Measurements from ENCODE around the gene AFAP1. TPM values are rescaled to one million over a fixed set of nuclear protein-coding genes. Genes with fewer than 3 reads are reported as not detected.
A peak's percentile ranks its signal among the peaks of the same experiment; 100 is the strongest.

AFAP1 gene
- total and polyA plus RNA-seq, 2 of the 8 experiments (the other 6 are each of a cell fraction or from before 2014, with no cell fraction given) = 3.6 to 18.2 TPM

GRCh38 chr4:7719354-7720174 is 220.1 kb downstream of the AFAP1 start:
- Histone ChIP-seq H3K23me2 (ENCODE audit: low read depth, low read length) (peaks cover 15% of the 10 kb centered on the region), H3K4ac (replicated peaks; ENCODE audit: insufficient read length, low read depth, low read length) (no peak overlapping the region), H3K79me2 (ENCODE audit: control insufficient read depth in 1 of 2, insufficient read depth in 2 of 2, low read length in 2 of 2) (no peaks in the 10 kb centered on the region), H2BK120ac (replicated peaks; ENCODE audit: low read depth, low read length) (no peak overlapping the region), H2AK5ac (ENCODE audit: low read depth, low read length) (no peak overlapping the region), H4K5ac (ENCODE audit: insufficient read length, low read depth, low read length) (no peak overlapping the region), H3K36me3 (ENCODE audit: control insufficient read depth in 2 of 4, insufficient read depth in 4 of 4, low read length in 3 of 4) (no peaks in the 10 kb centered on the region), H2BK5ac (ENCODE audit: low read depth, low read length) (no peak overlapping the region), H2BK15ac (ENCODE audit: low read length) (peak overlapping the region; percentile 99; the same call in 1 of the 2 replicates), H3K79me1 (ENCODE audit: low read depth, low read length) (no peaks in the 10 kb centered on the region), H3K4me3 (ENCODE audit: extremely low read depth in 1 of 4, insufficient read depth in 2 of 4, low read depth in 3 of 4, low read length in 4 of 4) (peak overlapping the region in 1 of 4 experiments; percentile 17; a peak in 1 of 8 replicates), H3K27ac (ENCODE audit: low read depth, low read length) (no peak overlapping the region), H3K9me3 (ENCODE audit: insufficient read depth in 2 of 2, low read depth in 1 of 2, low read length in 1 of 2) (no peaks in the 10 kb centered on the region), H3K4me1 (replicated peaks in 1 of 4; ENCODE audit: control insufficient read depth in 3 of 4, insufficient read depth in 4 of 4, low read length in 3 of 4) (peaks cover 0 to 2% (median 0%) of the 10 kb centered on the region in 4 experiments; a peak in 2 of 7 replicates), H2AFZ (ENCODE audit: low read length) (no peak overlapping the region), H2BK20ac (ENCODE audit: low read length) (no peak overlapping the region), H3K27me3 (replicated peaks in 1 of 4; ENCODE audit: control insufficient read depth in 3 of 4, extremely low read depth in 1 of 4, insufficient read depth in 3 of 4, low read length in 3 of 4) (peaks cover 0 to 4% (median 2%) of the 10 kb centered on the region in 4 experiments; a peak in 3 of 7 replicates), H3K4me2 (ENCODE audit: insufficient read depth in 1 of 2, low read depth in 2 of 2, low read length in 2 of 2) (peak overlapping the region in 1 of 2 experiments; percentile 45; a peak in 1 of 4 replicates), H3K23ac (ENCODE audit: insufficient read length) (no peak overlapping the region), H2BK12ac (ENCODE audit: low read depth, low read length) (no peak overlapping the region), H4K20me1 (replicated peaks in 1 of 2; ENCODE audit: control insufficient read depth in 1 of 2, insufficient read depth in 2 of 2, low read length in 2 of 2) (peaks cover 0 to 7% of the 10 kb centered on the region in 2 experiments), H4K91ac (replicated peaks; ENCODE audit: insufficient read length, low read length) (no peak overlapping the region), H4K8ac (ENCODE audit: extremely low read depth, insufficient read depth, low read length) (0 out of 2 replicates have a peak overlapping the region, but pooled peaks have one; percentile 11), H3K9ac (replicated peaks in 1 of 4; ENCODE audit: extremely low read depth in 1 of 4, low read depth in 3 of 4, low read length in 3 of 4) (no peak overlapping the region), H3K14ac (ENCODE audit: insufficient read length) (no peak overlapping the region), H3K56ac (replicated peaks; ENCODE audit: insufficient read length, low read depth, low read length) (no peak overlapping the region), H3K18ac (ENCODE audit: extremely low read depth, low read length) (peak overlapping the region; percentile 32; the same call in 1 of the 2 replicates)
- FAIRE-seq (no peak), DNase-seq (ENCODE audit: low read depth in 1 of 2, low spot score in 2 of 2) (peak; percentile 25 to 96)
- POLR2A ChIA-PET (ENCODE audit: partially characterized antibody) = no interaction called here
- CTCF ChIA-PET (ENCODE audit: partially characterized antibody) = interaction anchor here (0.6 to 2.4 kb wide), 41 partner anchors 9 to 530 kb away, joined by 3 to 16 read pairs (median 3); no protein-coding TSS in a partner anchor
- WGBS, 2 experiments (ENCODE audit: extremely low coverage in 1 of 2, insufficient coverage in 1 of 2, insufficient read length in 1 of 2, insufficient replicate concordance in 2 of 2, low coverage in 1 of 2, low lambda C conversion rate in 2 of 2, missing lambda C conversion rate in 1 of 2) = 47% methylated on average over 30 of the region's 33 CpGs; no CpG with 5 or more reads in 1 of the 2 experiments
- TF ChIP-seq ATF3 (IDR thresholded peaks at IDR 0.05; ENCODE audit: insufficient read depth, low read depth, low read length) = no peak
- no peak for TF ChIP-seq JUND (IDR thresholded peaks at IDR 0.05; ENCODE audit: low read length)
- no peak for TF ChIP-seq CHD1 (IDR thresholded peaks at IDR 0.05; ENCODE audit: low read depth, low read length)
- no peak for TF ChIP-seq POLR2AphosphoS5 (IDR thresholded peaks at IDR 0.05; ENCODE audit: low read depth, low read length)
- TF ChIP-seq KDM5A (IDR thresholded peaks at IDR 0.05; ENCODE audit: low read length) = no peak
- TF ChIP-seq TAF7 (optimal IDR thresholded peaks at IDR 0.05; ENCODE audit: borderline replicate concordance, low read depth, low read length) = no peak
- TF ChIP-seq NRF1 (IDR thresholded peaks at IDR 0.05; ENCODE audit: low read depth, low read length) = no peak
- peak in 1 of 2 experiments; percentile 74; a peak in 1 of 4 replicates for TF ChIP-seq HDAC2 (IDR thresholded peaks at IDR 0.05; ENCODE audit: borderline replicate concordance in 1 of 2, low read depth in 2 of 2, low read length in 2 of 2)
- no peak for TF ChIP-seq SIN3A (conservative IDR thresholded peaks at IDR 0.05 in 1 of 2, IDR thresholded peaks at IDR 0.05 in 1 of 2; ENCODE audit: low read depth in 1 of 2, low read length in 2 of 2)

All from H1 (cell line).